HepG2 (cell line): ENCODE measurements around the gene PSD4. TPM values are rescaled to one million over a fixed set of nuclear protein-coding genes. Genes with fewer than 3 reads are reported as not detected.

Experiments used
- ATF1 ChIP-seq: IDR thresholded peaks from 2 replicates; pipeline ENCODE4 v1.6.1; 2016; ENCODE audit warnings: mild to moderate bottlenecking, control low read depth
- ATF2 ChIP-seq: sonication (generic); formaldehyde crosslinking; IDR thresholded peaks from 2 replicates; pipeline ENCODE4 v1.4.0; 2020; ENCODE audit warnings: missing genetic modification reagents
- CHD2 ChIP-seq: IDR thresholded peaks from 2 replicates; pipeline ENCODE4 v1.6.1; 2011; ENCODE audit warnings: low read depth, low read length, improper control_type of control experiment
- DR1 ChIP-seq: sonication (generic); formaldehyde crosslinking; IDR thresholded peaks from 2 replicates; pipeline ENCODE4 v1.8.0; 2021; ENCODE audit warnings: mild to moderate bottlenecking, missing genetic modification reagents, inconsistent platforms
- FOSL2 ChIP-seq: sonication (generic); formaldehyde crosslinking; IDR thresholded peaks from 2 replicates; pipeline ENCODE4 v1.4.0; 2020; ENCODE audit warnings: missing genetic modification reagents
- HMGA1 ChIP-seq: sonication (generic); formaldehyde crosslinking; conservative IDR thresholded peaks from 2 replicates; pipeline ENCODE4 v1.4.0; 2020; ENCODE audit warnings: missing genetic modification reagents
- KLF9 ChIP-seq: IDR thresholded peaks from 2 replicates; pipeline ENCODE4 v1.6.1; 2016; ENCODE audit warnings: low read depth
- MAX ChIP-seq: IDR thresholded peaks from 2 replicates; pipeline ENCODE4 v1.6.1; 2012; ENCODE audit warnings: inconsistent platforms
- NRL ChIP-seq: sonication (generic); formaldehyde crosslinking; IDR thresholded peaks from 2 replicates; pipeline ENCODE4 v1.5.0; 2020; ENCODE audit warnings: missing genetic modification reagents, mild to moderate bottlenecking, moderate library complexity, borderline replicate concordance
- PHF5A ChIP-seq: IDR thresholded peaks from one replicate; pipeline ENCODE4 v1.6.1; 2018; ENCODE audit warnings: low read depth, missing genetic modification reagents; ENCODE audit not compliant: unreplicated experiment
- PPARG ChIP-seq: conservative IDR thresholded peaks from 2 replicates; pipeline ENCODE4 v1.6.1; 2016; ENCODE audit warnings: missing biosample characterization, missing genetic modification reagents
- RAD21 ChIP-seq: fragments of 450-650 bp; formaldehyde crosslinking; IDR thresholded peaks from 2 replicates; pipeline ENCODE4 v1.5.0; 2020; ENCODE audit warnings: mild to moderate bottlenecking
- SP2 ChIP-seq: sonication (generic); formaldehyde crosslinking; IDR thresholded peaks from 2 replicates; pipeline ENCODE4 v1.5.1; 2020; ENCODE audit warnings: mild to moderate bottlenecking, missing genetic modification reagents
- SRSF9 ChIP-seq: fragments of 200-400 bp; formaldehyde crosslinking; IDR thresholded peaks from 2 replicates; pipeline ENCODE4 v1.6.1; 2018; ENCODE audit warnings: borderline replicate concordance, mild to moderate bottlenecking, low read depth, low read length; ENCODE audit not compliant: insufficient read depth, poor library complexity, severe bottlenecking
- ZKSCAN1 ChIP-seq: fragments of 150-350 bp; IDR thresholded peaks from 2 replicates; pipeline ENCODE4 v1.6.1; 2014; ENCODE audit warnings: low read length
- ZNF296 ChIP-seq: sonication (generic); formaldehyde crosslinking; conservative IDR thresholded peaks from 2 replicates; pipeline ENCODE4 v1.5.0; 2020; ENCODE audit warnings: mild to moderate bottlenecking, missing genetic modification reagents
- ZNF547 ChIP-seq: sonication (generic); formaldehyde crosslinking; IDR thresholded peaks from 2 replicates; pipeline ENCODE4 v1.5.1; 2020; ENCODE audit warnings: mild to moderate bottlenecking, missing genetic modification reagents
- ZNF883 ChIP-seq: sonication (generic); formaldehyde crosslinking; IDR thresholded peaks from 2 replicates; pipeline ENCODE4 v1.5.1; 2020; ENCODE audit warnings: mild to moderate bottlenecking, missing genetic modification reagents; ENCODE audit errors: not compliant biosample characterization
- polyA plus RNA-seq, 8 experiments: library from polyadenylated mRNA; depleted of rRNA in 3 of 8; stranded (reverse) in 7 of 8; unstranded in 1 of 8; fragments of >200 nt; fragmentation: Illumina TruSeq in 4 of 8; extraction: Trizol in 4 of 8; gene quantifications; 2 replicates each; pipeline versions ENCODE4 v1.2.1 to v1.2.3, GENCODE V29; 2011 to 2016; ENCODE audit warnings: low read depth in 4 of 8, missing spikeins in 1 of 8, mixed read lengths in 1 of 8; ENCODE audit not compliant: insufficient read depth in 1 of 8
- total RNA-seq, 5 experiments: library from RNA; depleted of rRNA; stranded (reverse); fragments of >200 nt; fragmentation: Illumina TruSeq; extraction: Trizol; gene quantifications; 2 replicates each; pipeline ENCODE4 v1.2.3, GENCODE V29; 2016; ENCODE audit warnings: low read depth in 1 of 5
- TF ChIP-seq, protein P1 (sequence below): sonication (generic); formaldehyde crosslinking; IDR thresholded peaks from 2 replicates; pipeline ENCODE4 v1.4.0; 2020; ENCODE audit warnings: missing genetic modification reagents, mild to moderate bottlenecking, borderline replicate concordance
- TF ChIP-seq, protein P2 (sequence below): sonication (generic); formaldehyde crosslinking; IDR thresholded peaks from 2 replicates; pipeline ENCODE4 v1.5.0; 2020; ENCODE audit warnings: mild to moderate bottlenecking, missing genetic modification reagents, moderate library complexity
- TF ChIP-seq, protein P3 (sequence below): sonication (generic); formaldehyde crosslinking; IDR thresholded peaks from 2 replicates; pipeline ENCODE4 v1.4.0; 2020; ENCODE audit warnings: missing genetic modification reagents, borderline replicate concordance

Gene PSD4
- total and polyA plus RNA-seq, 2 of the 13 experiments (the other 11 are each of a cell fraction or from before 2014, with no cell fraction given): 5.8 to 9.4 TPM

GRCh38 chr2:113198790-113199612 is 25.2 kb downstream of the PSD4 start (continued):
- TF ChIP-seq NRL (CRISPR knock-in tag): peak; percentile 86; the same call in 1 of the 2 replicates
- TF ChIP-seq, protein P1, sequence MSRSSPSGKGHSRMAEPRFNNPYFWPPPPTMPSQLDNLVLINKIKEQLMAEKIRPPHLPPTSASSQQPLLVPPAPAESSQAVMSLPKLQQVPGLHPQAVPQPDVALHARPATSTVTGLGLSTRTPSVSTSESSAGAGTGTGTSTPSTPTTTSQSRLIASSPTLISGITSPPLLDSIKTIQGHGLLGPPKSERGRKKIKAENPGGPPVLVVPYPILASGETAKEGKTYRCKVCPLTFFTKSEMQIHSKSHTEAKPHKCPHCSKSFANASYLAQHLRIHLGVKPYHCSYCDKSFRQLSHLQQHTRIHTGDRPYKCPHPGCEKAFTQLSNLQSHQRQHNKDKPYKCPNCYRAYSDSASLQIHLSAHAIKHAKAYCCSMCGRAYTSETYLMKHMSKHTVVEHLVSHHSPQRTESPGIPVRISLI: peak; percentile 72; the same call in 1 of the 2 replicates
- no peak for TF ChIP-seq ZKSCAN1
- TF ChIP-seq FOSL2: peak; percentile 58
- TF ChIP-seq, protein P2, sequence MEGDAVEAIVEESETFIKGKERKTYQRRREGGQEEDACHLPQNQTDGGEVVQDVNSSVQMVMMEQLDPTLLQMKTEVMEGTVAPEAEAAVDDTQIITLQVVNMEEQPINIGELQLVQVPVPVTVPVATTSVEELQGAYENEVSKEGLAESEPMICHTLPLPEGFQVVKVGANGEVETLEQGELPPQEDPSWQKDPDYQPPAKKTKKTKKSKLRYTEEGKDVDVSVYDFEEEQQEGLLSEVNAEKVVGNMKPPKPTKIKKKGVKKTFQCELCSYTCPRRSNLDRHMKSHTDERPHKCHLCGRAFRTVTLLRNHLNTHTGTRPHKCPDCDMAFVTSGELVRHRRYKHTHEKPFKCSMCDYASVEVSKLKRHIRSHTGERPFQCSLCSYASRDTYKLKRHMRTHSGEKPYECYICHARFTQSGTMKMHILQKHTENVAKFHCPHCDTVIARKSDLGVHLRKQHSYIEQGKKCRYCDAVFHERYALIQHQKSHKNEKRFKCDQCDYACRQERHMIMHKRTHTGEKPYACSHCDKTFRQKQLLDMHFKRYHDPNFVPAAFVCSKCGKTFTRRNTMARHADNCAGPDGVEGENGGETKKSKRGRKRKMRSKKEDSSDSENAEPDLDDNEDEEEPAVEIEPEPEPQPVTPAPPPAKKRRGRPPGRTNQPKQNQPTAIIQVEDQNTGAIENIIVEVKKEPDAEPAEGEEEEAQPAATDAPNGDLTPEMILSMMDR: peak; percentile 96
- no peak for TF ChIP-seq HMGA1 (CRISPR knock-in tag)
- TF ChIP-seq SP2 (CRISPR knock-in tag): peak; percentile 18; the same call in 1 of the 2 replicates
- no peak for TF ChIP-seq DR1 (CRISPR knock-in tag)
- TF ChIP-seq ZNF883 (CRISPR knock-in tag): peak; percentile 85
- TF ChIP-seq PHF5A: peak; percentile 57
- peak; percentile 96 for TF ChIP-seq MAX
- TF ChIP-seq ZNF296 (CRISPR knock-in tag): no peak; the same call in 1 of the 2 replicates
- TF ChIP-seq SRSF9: no peak
- 0 out of 2 replicates have a peak, but pooled peaks have one; percentile 45 for TF ChIP-seq ATF2 (CRISPR knock-in tag)
- TF ChIP-seq CHD2: 0 out of 2 replicates have a peak, but pooled peaks have one; percentile 28
- TF ChIP-seq PPARG (CRISPR knock-in tag): peak; percentile 66; the same call in 1 of the 2 replicates
- TF ChIP-seq KLF9: no peak
- TF ChIP-seq, protein P3, sequence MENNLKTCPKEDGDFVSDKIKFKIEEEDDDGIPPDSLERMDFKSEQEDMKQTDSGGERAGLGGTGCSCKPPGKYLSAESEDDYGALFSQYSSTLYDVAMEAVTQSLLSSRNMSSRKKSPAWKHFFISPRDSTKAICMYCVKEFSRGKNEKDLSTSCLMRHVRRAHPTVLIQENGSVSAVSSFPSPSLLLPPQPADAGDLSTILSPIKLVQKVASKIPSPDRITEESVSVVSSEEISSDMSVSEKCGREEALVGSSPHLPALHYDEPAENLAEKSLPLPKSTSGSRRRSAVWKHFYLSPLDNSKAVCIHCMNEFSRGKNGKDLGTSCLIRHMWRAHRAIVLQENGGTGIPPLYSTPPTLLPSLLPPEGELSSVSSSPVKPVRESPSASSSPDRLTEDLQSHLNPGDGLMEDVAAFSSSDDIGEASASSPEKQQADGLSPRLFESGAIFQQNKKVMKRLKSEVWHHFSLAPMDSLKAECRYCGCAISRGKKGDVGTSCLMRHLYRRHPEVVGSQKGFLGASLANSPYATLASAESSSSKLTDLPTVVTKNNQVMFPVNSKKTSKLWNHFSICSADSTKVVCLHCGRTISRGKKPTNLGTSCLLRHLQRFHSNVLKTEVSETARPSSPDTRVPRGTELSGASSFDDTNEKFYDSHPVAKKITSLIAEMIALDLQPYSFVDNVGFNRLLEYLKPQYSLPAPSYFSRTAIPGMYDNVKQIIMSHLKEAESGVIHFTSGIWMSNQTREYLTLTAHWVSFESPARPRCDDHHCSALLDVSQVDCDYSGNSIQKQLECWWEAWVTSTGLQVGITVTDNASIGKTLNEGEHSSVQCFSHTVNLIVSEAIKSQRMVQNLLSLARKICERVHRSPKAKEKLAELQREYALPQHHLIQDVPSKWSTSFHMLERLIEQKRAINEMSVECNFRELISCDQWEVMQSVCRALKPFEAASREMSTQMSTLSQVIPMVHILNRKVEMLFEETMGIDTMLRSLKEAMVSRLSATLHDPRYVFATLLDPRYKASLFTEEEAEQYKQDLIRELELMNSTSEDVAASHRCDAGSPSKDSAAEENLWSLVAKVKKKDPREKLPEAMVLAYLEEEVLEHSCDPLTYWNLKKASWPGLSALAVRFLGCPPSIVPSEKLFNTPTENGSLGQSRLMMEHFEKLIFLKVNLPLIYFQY (CRISPR knock-in tag): peak; percentile 66; the same call in 1 of the 2 replicates
- TF ChIP-seq ZNF547 (CRISPR knock-in tag): peak; percentile 98
- TF ChIP-seq ATF1 (CRISPR knock-in tag): no peak
- peak; percentile 99 for TF ChIP-seq RAD21 (CRISPR knock-in tag)
